Measurements from ENCODE around the gene FIG4. TPM values are rescaled to one million over a fixed set of nuclear protein-coding genes. Genes with fewer than 3 reads are reported as not detected.
A peak's percentile ranks its signal among the peaks of the same experiment; 100 is the strongest.

Gene FIG4
- total RNA-seq, 1 experiment from 2014 or later: 14.8 TPM

DNA sequence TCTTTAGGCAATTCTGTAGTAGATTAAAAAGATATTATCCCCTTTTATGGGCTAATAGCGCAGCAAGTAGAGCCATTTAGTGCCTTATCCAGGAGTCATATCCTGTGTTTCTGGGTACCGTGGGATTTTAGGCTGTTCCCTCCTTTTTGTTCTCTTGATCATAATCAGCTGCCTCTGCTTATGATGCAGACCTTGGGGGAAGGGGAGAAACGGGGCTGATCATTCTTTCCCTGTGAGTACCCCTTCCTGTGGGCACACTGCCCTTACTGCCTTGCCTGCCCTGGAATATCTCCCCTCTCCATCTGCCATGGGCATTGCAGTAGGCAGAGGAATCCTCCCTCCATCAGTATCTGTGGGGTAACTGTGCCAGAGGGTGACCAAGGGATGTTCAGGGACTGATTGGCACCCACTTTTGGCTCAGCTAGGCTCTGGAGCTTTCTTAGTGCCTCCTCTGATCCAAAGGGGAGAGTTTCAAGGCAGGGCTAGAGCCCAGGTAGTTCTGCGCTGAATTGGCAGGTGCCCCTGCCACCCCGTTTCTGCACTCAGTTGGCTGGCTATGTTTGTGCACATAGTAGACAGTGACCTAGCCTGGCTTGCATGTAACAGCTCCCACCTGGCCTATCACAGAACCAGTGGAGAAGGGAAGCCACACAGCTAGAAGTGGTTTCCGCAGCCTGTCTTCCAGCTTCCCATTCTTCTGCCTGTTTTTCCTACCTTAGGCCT lies 103.3 kb downstream of the FIG4 start:
- H3K4me3 ChIP-seq (ENCODE audit: low read length): no peak overlapping the region
- no peak overlapping the region for H3K27ac ChIP-seq (ENCODE audit: low read length)
- H3K36me3 ChIP-seq (ENCODE audit: insufficient read depth, low read length): no peaks in the 10 kb centered on the region
- no peaks in the 10 kb centered on the region for H3K9me2 ChIP-seq (replicated peaks; ENCODE audit: insufficient read depth, low read length)
- H3K9ac ChIP-seq (ENCODE audit: low read length): no peak overlapping the region
- H3K9me3 ChIP-seq (ENCODE audit: low read length): no peaks in the 10 kb centered on the region
- no peak overlapping the region for H3K4me2 ChIP-seq (ENCODE audit: low read depth, low read length, poor library complexity, severe bottlenecking)
- DNase-seq: peak; percentile 24
- H3K27me3 ChIP-seq (ENCODE audit: low read length): no peaks in the 10 kb centered on the region
- no peak overlapping the region for H2AFZ ChIP-seq (ENCODE audit: low read length)
- no peaks in the 10 kb centered on the region for H3K79me2 ChIP-seq (ENCODE audit: low read length)
- no peaks in the 10 kb centered on the region for H3K4me1 ChIP-seq (ENCODE audit: low read length)
- no peaks in the 10 kb centered on the region for H4K20me1 ChIP-seq (ENCODE audit: insufficient read depth, low read depth, low read length)

DNA sequence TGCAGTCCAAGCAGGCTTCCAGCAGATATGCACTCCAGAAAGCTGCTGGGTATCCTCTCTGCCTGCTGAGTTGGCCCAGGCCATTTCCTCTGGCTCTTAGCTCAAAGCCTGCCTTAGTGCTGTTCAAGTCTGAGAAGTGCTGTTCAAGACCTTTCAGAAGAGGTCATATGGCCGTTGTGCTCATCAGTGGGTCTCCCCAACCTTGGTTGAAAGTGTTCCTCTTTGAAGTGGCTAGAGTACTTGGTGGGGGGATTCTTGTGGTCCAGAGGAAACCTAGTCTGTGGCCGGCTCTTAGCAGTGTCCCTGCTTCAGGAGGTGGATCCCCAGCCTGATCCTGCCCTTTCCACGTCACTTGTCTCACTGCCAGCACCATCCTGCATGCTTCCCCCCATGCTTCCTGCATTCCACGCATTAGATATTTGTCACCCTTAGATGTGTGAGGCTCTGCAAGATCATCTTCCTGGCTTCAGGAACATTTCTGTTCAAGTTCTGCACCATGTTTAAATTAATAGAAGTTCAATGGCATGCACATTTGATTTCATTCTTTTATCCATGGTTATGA lies 105.0 kb downstream of the FIG4 start:
- no peak overlapping the region for H3K27ac ChIP-seq (ENCODE audit: low read length)
- H3K9me2 ChIP-seq (replicated peaks; ENCODE audit: insufficient read depth, low read length): no peaks in the 10 kb centered on the region
- no peaks in the 10 kb centered on the region for H3K79me2 ChIP-seq (ENCODE audit: low read length)
- no peaks in the 10 kb centered on the region for H3K4me1 ChIP-seq (ENCODE audit: low read length)
- no peak overlapping the region for H3K9ac ChIP-seq (ENCODE audit: low read length)
- DNase-seq: no peak
- H3K4me2 ChIP-seq (ENCODE audit: low read depth, low read length, poor library complexity, severe bottlenecking): no peak overlapping the region
- no peaks in the 10 kb centered on the region for H4K20me1 ChIP-seq (ENCODE audit: insufficient read depth, low read depth, low read length)
- no peaks in the 10 kb centered on the region for H3K36me3 ChIP-seq (ENCODE audit: insufficient read depth, low read length)
- no peaks in the 10 kb centered on the region for H3K9me3 ChIP-seq (ENCODE audit: low read length)
- no peaks in the 10 kb centered on the region for H3K27me3 ChIP-seq (ENCODE audit: low read length)
- no peak overlapping the region for H3K4me3 ChIP-seq (ENCODE audit: low read length)
- H2AFZ ChIP-seq (ENCODE audit: low read length): no peak overlapping the region

DNA sequence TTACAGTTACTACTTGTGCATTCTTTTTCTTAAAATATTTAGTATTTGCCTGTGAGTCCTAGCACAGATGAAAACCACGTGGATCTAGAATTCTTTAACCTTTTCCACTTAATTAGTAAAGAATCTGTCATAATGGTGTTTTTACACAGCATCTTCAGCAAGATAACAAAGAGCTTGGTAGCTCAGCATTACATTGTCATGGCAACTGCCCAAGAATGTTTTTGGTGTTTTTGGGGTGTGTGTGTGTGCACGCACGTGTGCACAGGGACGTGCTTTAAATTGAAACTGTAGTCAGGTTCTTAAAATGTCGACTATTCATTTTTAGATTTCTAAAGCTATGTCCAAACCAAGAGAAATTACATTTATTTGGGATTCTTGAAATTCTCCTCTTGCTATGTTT lies 108.0 kb downstream of the FIG4 start:
- no peaks in the 10 kb centered on the region for H3K9me3 ChIP-seq (ENCODE audit: low read length)
- H3K4me2 ChIP-seq (ENCODE audit: low read depth, low read length, poor library complexity, severe bottlenecking): no peak overlapping the region
- no peak overlapping the region for H3K9ac ChIP-seq (ENCODE audit: low read length)
- no peaks in the 10 kb centered on the region for H3K79me2 ChIP-seq (ENCODE audit: low read length)
- no peaks in the 10 kb centered on the region for H3K9me2 ChIP-seq (replicated peaks; ENCODE audit: insufficient read depth, low read length)
- no peak for DNase-seq
- H3K4me3 ChIP-seq (ENCODE audit: low read length): no peak overlapping the region
- H4K20me1 ChIP-seq (ENCODE audit: insufficient read depth, low read depth, low read length): no peaks in the 10 kb centered on the region
- no peak overlapping the region for H2AFZ ChIP-seq (ENCODE audit: low read length)
- no peaks in the 10 kb centered on the region for H3K27me3 ChIP-seq (ENCODE audit: low read length)
- no peaks in the 10 kb centered on the region for H3K36me3 ChIP-seq (ENCODE audit: insufficient read depth, low read length)
- H3K4me1 ChIP-seq (ENCODE audit: low read length): no peaks in the 10 kb centered on the region
- H3K27ac ChIP-seq (ENCODE audit: low read length): no peak overlapping the region

DNA sequence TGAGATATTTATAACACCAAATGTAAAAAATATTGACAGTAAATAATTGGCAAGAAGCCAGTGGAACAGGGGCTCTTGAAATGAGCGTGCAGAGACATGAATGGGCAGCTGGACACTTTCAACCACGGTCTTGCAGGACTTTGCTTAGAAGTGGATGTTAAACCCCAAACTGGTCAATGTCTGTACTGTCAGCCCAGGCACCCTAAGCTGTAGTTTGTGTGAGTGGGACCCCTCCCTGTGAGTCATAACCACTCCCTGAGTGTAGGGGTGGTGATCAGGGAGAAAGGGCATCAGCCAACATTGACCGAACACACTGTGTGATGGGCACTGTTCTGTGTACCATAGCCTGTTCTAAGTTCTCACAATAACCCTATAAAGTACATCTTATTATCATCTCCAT lies 108.6 kb downstream of the FIG4 start:
- H3K9ac ChIP-seq (ENCODE audit: low read length): no peak overlapping the region
- H3K27me3 ChIP-seq (ENCODE audit: low read length): no peaks in the 10 kb centered on the region
- DNase-seq: no peak
- H2AFZ ChIP-seq (ENCODE audit: low read length): no peak overlapping the region
- no peaks in the 10 kb centered on the region for H3K4me1 ChIP-seq (ENCODE audit: low read length)
- H3K4me3 ChIP-seq (ENCODE audit: low read length): no peak overlapping the region
- no peak overlapping the region for H3K4me2 ChIP-seq (ENCODE audit: low read depth, low read length, poor library complexity, severe bottlenecking)
- H3K27ac ChIP-seq (ENCODE audit: low read length): no peak overlapping the region
- H3K9me2 ChIP-seq (replicated peaks; ENCODE audit: insufficient read depth, low read length): no peaks in the 10 kb centered on the region
- H4K20me1 ChIP-seq (ENCODE audit: insufficient read depth, low read depth, low read length): no peaks in the 10 kb centered on the region
- no peaks in the 10 kb centered on the region for H3K9me3 ChIP-seq (ENCODE audit: low read length)
- H3K36me3 ChIP-seq (ENCODE audit: insufficient read depth, low read length): no peaks in the 10 kb centered on the region
- no peaks in the 10 kb centered on the region for H3K79me2 ChIP-seq (ENCODE audit: low read length)

DNA sequence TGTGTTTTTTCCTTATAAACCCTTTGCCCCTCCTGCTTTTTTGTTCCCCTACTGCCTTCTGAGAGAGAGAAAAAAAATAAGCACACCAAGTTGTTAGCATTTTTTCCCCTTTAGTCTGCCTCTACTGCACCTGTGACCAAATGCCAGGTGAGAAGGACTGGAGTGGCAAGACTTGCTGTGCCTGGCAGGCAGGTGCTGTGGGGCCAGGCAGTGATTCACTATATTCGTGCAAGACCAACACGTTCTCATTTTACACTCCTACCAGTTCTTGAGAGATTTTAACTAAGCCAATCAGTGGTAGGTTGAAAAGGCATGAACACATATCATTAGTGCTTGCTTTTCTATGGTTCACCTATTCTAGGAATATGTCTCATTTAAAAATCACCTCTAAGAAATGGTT lies 109.7 kb downstream of the FIG4 start:
- no peak overlapping the region for H3K27ac ChIP-seq (ENCODE audit: low read length)
- H3K36me3 ChIP-seq (ENCODE audit: insufficient read depth, low read length): no peaks in the 10 kb centered on the region
- no peaks in the 10 kb centered on the region for H3K9me2 ChIP-seq (replicated peaks; ENCODE audit: insufficient read depth, low read length)
- no peaks in the 10 kb centered on the region for H3K79me2 ChIP-seq (ENCODE audit: low read length)
- no peak overlapping the region for H3K4me3 ChIP-seq (ENCODE audit: low read length)
- no peaks in the 10 kb centered on the region for H4K20me1 ChIP-seq (ENCODE audit: insufficient read depth, low read depth, low read length)
- no peak overlapping the region for H2AFZ ChIP-seq (ENCODE audit: low read length)
- no peak for DNase-seq
- no peak overlapping the region for H3K4me2 ChIP-seq (ENCODE audit: low read depth, low read length, poor library complexity, severe bottlenecking)
- no peaks in the 10 kb centered on the region for H3K4me1 ChIP-seq (ENCODE audit: low read length)
- no peaks in the 10 kb centered on the region for H3K27me3 ChIP-seq (ENCODE audit: low read length)
- no peak overlapping the region for H3K9ac ChIP-seq (ENCODE audit: low read length)
- H3K9me3 ChIP-seq (ENCODE audit: low read length): no peaks in the 10 kb centered on the region

DNA sequence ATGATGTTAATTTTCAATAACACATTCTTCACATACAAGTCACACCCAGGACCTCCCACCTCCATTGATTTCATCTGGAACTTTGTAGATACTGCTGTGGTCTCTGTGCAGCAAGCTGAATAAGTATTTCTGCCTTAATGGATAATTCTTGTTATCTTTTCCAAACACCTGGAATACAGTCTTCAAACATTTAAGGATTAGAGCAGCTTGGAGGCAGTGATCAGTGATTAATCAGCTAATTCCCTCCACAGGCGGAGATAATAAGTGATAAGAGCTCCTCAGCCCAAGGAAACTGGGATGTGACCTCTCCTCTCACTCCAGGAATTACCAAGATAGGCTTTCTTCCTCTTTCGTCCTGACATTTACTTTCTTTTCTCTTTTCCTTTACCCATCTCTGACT lies 110.7 kb downstream of the FIG4 start:
- Histone ChIP-seq H3K4me1 (ENCODE audit: low read length) (no peaks in the 10 kb centered on the region), H3K9me3 (ENCODE audit: low read length) (no peaks in the 10 kb centered on the region), H2AFZ (ENCODE audit: low read length) (no peak overlapping the region), H4K20me1 (ENCODE audit: insufficient read depth, low read depth, low read length) (no peaks in the 10 kb centered on the region), H3K9ac (ENCODE audit: low read length) (no peak overlapping the region), H3K9me2 (replicated peaks; ENCODE audit: insufficient read depth, low read length) (no peaks in the 10 kb centered on the region), H3K36me3 (ENCODE audit: insufficient read depth, low read length) (no peaks in the 10 kb centered on the region), H3K27me3 (ENCODE audit: low read length) (no peaks in the 10 kb centered on the region), H3K4me2 (ENCODE audit: low read depth, low read length, poor library complexity, severe bottlenecking) (no peak overlapping the region), H3K4me3 (ENCODE audit: low read length) (no peak overlapping the region), H3K79me2 (ENCODE audit: low read length) (no peaks in the 10 kb centered on the region), H3K27ac (ENCODE audit: low read length) (no peak overlapping the region)
- DNase-seq: no peak

DNA sequence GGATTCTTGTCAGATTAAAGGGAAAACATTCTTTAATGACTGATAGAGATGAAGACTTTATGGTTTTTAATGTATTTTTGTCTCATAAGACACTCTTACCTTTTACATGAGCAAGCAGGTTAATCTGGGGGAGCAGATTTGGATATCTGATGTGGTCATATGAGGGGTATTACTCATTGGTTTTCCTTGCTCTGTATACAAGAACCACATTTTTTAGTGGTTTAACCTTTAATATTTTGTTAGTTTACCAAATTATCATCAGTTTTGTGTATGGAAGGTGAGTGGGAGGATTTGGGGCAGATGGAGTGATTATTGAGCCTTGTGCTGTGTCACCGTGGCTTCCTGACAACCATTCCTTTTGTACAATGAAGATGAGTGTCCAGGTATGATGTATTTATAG lies 112.9 kb downstream of the FIG4 start:
- Histone ChIP-seq H3K4me1 (ENCODE audit: low read length) (no peaks in the 10 kb centered on the region), H3K79me2 (ENCODE audit: low read length) (no peaks in the 10 kb centered on the region), H3K9me3 (ENCODE audit: low read length) (no peaks in the 10 kb centered on the region), H4K20me1 (ENCODE audit: insufficient read depth, low read depth, low read length) (no peaks in the 10 kb centered on the region), H3K27ac (ENCODE audit: low read length) (no peak overlapping the region), H2AFZ (ENCODE audit: low read length) (no peak overlapping the region), H3K4me2 (ENCODE audit: low read depth, low read length, poor library complexity, severe bottlenecking) (no peak overlapping the region), H3K4me3 (ENCODE audit: low read length) (no peak overlapping the region), H3K27me3 (ENCODE audit: low read length) (no peaks in the 10 kb centered on the region), H3K9me2 (replicated peaks; ENCODE audit: insufficient read depth, low read length) (no peaks in the 10 kb centered on the region), H3K9ac (ENCODE audit: low read length) (no peak overlapping the region), H3K36me3 (ENCODE audit: insufficient read depth, low read length) (no peaks in the 10 kb centered on the region)
- no peak for DNase-seq

DNA sequence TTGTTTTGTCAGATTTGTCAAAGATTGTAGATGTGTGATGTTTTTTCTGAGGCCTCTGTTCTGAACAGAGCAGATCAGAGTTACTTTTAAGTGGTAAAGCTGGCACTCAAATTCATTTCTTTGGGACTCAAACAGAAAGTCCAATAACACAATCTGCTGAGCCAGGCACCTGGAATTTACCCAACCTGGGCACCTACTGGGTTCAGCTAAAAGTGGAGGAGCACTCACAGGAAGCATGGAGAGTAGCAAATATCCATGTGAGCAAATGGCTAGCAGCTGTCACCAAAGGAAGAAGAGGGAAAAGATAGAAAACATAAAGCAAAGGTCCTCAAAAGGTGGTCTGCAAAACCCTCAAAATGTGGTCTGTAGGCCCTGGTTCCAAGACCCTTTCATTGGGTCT lies 116.8 kb downstream of the FIG4 start:
- no peak overlapping the region for H3K9ac ChIP-seq (ENCODE audit: low read length)
- H3K4me1 ChIP-seq (ENCODE audit: low read length): no peaks in the 10 kb centered on the region
- no peak overlapping the region for H3K4me2 ChIP-seq (ENCODE audit: low read depth, low read length, poor library complexity, severe bottlenecking)
- H2AFZ ChIP-seq (ENCODE audit: low read length): no peak overlapping the region
- no peaks in the 10 kb centered on the region for H3K27me3 ChIP-seq (ENCODE audit: low read length)
- H3K79me2 ChIP-seq (ENCODE audit: low read length): no peaks in the 10 kb centered on the region
- no peaks in the 10 kb centered on the region for H3K9me2 ChIP-seq (replicated peaks; ENCODE audit: insufficient read depth, low read length)
- no peak overlapping the region for H3K4me3 ChIP-seq (ENCODE audit: low read length)
- H3K36me3 ChIP-seq (ENCODE audit: insufficient read depth, low read length): no peaks in the 10 kb centered on the region
- no peaks in the 10 kb centered on the region for H4K20me1 ChIP-seq (ENCODE audit: insufficient read depth, low read depth, low read length)
- no peak overlapping the region for H3K27ac ChIP-seq (ENCODE audit: low read length)
- no peak for DNase-seq
- no peaks in the 10 kb centered on the region for H3K9me3 ChIP-seq (ENCODE audit: low read length)

Data from Karpas-422 (cell line).